IMR-90 (cell line): ENCODE data around the gene SH3RF3. TPM values are rescaled to one million over a fixed set of nuclear protein-coding genes. Genes with fewer than 3 reads are reported as not detected.

Experiments used
- CTCF ChIP-seq: conservative IDR thresholded peaks from 2 replicates; pipeline ENCODE4 v1.5.1; 2012; ENCODE audit warnings: mild to moderate bottlenecking, low read depth, low read length, improper control_type of control experiment
- MAZ ChIP-seq: IDR thresholded peaks from 2 replicates; pipeline ENCODE4 v1.6.1; 2012; ENCODE audit warnings: low read depth, mild to moderate bottlenecking, low read length, improper control_type of control experiment, moderate library complexity, borderline replicate concordance
- MXI1 ChIP-seq: IDR thresholded peaks from 2 replicates; pipeline ENCODE4 v1.6.1; 2012; ENCODE audit warnings: low read depth, mild to moderate bottlenecking, low read length, moderate library complexity, borderline replicate concordance
- RAD21 ChIP-seq: IDR thresholded peaks from 2 replicates; pipeline ENCODE4 v1.6.1; 2012; ENCODE audit warnings: low read length, improper control_type of control experiment
- RCOR1 ChIP-seq: IDR thresholded peaks from 2 replicates; pipeline ENCODE4 v1.6.1; 2012; ENCODE audit warnings: mild to moderate bottlenecking, low read length, improper control_type of control experiment; ENCODE audit not compliant: insufficient replicate concordance
- polyA plus RNA-seq, 3 experiments: library from polyadenylated mRNA; depleted of rRNA; stranded (reverse); fragments of >200 nt; gene quantifications; 2 replicates each; pipeline ENCODE4 v1.2.3, GENCODE V29; 2012; ENCODE audit warnings: low replicate concordance in 1 of 3
- total RNA-seq: library from RNA; depleted of rRNA; stranded (reverse); fragments of >200 nt; gene quantifications from 2 replicates; pipeline ENCODE4 v1.2.3, GENCODE V29; 2012

The SH3RF3 gene
- total and polyA plus RNA-seq, 2 of the 4 experiments (the other 2 are of a cell fraction) = 3.4 to 5.3 TPM

DNA sequence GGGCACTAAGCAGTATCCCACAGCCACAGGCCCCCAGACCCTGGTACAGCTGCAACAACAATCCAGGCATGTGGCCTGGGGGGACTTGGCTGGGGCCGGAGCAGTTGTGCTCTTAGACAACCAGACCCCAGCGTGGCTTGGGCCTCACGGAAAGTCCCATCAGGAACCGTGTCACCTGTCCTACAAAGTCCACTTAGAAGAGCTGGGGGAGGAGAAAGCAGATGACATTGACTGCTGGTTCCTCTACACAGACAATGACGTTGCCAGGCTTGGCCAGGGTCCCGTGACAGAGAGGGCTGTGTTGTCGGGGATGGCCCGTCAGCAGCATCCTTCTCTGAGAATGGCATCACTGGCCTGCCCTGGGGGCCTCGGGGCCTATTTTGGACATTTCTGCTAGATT lies 360.3 kb downstream of the SH3RF3 start (continued):
- no peak for TF ChIP-seq CTCF
- TF ChIP-seq MXI1 = no peak
- TF ChIP-seq MAZ = no peak
- no peak for TF ChIP-seq RCOR1
- TF ChIP-seq RAD21 = no peak
